ENCODE data around the gene SURF1. TPM values are rescaled to one million over a fixed set of nuclear protein-coding genes. Genes with fewer than 3 reads are reported as not detected.
A peak's percentile ranks its signal among the peaks of the same experiment; 100 is the strongest.

SURF1 gene
- total and polyA plus RNA-seq, 9 of the 15 experiments (the other 6 are each of a cell fraction or from before 2014, with no cell fraction given), result 16.1 to 31.3 (median 20.9) TPM

DNA sequence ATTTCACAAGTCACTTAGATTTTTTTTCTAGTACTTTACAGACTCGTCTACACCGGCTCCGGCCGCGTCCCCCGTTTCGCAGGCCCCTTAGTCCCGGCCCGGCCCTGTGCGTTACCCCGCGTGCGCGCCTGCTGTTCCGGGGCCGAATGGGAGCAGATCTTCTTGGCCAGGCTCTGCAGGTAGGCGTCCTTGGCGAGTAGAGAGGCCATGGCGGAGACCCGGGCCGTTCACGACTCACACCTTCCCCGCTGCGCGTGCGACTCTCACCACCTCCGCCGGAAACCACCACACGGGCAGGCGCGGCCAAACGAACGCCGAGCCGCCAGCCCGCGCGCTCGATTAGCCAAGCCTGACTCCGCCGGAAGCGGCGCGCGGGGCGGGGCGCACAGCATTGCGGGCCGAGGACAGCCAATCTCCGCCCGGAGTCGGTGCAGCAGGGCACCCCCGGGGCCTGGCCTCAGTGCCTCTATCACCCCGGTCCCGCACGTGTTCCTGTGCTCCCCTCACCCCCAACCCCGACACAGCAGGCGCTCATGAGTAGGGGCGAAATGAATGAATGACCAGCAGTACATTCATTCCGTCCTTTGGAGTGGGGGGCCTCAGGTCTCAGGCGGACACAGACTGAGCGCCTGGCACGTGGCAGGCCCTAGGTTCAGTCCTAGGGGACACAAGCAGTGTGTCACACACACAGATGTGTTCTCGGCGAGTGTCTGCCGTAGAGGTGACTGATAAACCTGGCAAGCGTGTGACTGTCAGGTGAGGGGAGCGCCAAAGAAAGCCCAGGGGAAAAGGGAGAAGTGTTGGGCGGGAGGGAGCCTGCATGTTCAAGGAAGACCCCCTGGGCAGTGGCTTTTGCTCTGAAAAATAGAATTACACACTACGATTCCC is 20.1 kb downstream of the SURF1 start, which contains the start of gene SURF6 (continued):
- TF ChIP-seq, protein P1, sequence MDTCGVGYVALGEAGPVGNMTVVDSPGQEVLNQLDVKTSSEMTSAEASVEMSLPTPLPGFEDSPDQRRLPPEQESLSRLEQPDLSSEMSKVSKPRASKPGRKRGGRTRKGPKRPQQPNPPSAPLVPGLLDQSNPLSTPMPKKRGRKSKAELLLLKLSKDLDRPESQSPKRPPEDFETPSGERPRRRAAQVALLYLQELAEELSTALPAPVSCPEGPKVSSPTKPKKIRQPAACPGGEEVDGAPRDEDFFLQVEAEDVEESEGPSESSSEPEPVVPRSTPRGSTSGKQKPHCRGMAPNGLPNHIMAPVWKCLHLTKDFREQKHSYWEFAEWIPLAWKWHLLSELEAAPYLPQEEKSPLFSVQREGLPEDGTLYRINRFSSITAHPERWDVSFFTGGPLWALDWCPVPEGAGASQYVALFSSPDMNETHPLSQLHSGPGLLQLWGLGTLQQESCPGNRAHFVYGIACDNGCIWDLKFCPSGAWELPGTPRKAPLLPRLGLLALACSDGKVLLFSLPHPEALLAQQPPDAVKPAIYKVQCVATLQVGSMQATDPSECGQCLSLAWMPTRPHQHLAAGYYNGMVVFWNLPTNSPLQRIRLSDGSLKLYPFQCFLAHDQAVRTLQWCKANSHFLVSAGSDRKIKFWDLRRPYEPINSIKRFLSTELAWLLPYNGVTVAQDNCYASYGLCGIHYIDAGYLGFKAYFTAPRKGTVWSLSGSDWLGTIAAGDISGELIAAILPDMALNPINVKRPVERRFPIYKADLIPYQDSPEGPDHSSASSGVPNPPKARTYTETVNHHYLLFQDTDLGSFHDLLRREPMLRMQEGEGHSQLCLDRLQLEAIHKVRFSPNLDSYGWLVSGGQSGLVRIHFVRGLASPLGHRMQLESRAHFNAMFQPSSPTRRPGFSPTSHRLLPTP (IDR thresholded peaks at IDR 0.05; ENCODE audit: borderline replicate concordance, extremely low read depth, insufficient read length), result no peak
- no peak for TF ChIP-seq MTA1 (IDR thresholded peaks at IDR 0.05; ENCODE audit: borderline replicate concordance)
- TF ChIP-seq ZC3H8 (IDR thresholded peaks at IDR 0.05), result no peak
- TF ChIP-seq, protein P2, sequence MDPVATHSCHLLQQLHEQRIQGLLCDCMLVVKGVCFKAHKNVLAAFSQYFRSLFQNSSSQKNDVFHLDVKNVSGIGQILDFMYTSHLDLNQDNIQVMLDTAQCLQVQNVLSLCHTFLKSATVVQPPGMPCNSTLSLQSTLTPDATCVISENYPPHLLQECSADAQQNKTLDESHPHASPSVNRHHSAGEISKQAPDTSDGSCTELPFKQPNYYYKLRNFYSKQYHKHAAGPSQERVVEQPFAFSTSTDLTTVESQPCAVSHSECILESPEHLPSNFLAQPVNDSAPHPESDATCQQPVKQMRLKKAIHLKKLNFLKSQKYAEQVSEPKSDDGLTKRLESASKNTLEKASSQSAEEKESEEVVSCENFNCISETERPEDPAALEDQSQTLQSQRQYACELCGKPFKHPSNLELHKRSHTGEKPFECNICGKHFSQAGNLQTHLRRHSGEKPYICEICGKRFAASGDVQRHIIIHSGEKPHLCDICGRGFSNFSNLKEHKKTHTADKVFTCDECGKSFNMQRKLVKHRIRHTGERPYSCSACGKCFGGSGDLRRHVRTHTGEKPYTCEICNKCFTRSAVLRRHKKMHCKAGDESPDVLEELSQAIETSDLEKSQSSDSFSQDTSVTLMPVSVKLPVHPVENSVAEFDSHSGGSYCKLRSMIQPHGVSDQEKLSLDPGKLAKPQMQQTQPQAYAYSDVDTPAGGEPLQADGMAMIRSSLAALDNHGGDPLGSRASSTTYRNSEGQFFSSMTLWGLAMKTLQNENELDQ (CRISPR knock-in tag; IDR thresholded peaks at IDR 0.05; ENCODE audit: borderline replicate concordance), result no peak
- no peak for TF ChIP-seq IFI16 (CRISPR knock-in tag; IDR thresholded peaks at IDR 0.05)
- no peak for TF ChIP-seq PURB (CRISPR knock-in tag; IDR thresholded peaks at IDR 0.05; ENCODE audit: low read depth)
- TF ChIP-seq GTF2E2 (tag; IDR thresholded peaks at IDR 0.05), result peak; percentile 73; the same call in 1 of the 2 replicates
- no peak for TF ChIP-seq ZNF274 (IDR thresholded peaks at IDR 0.05; ENCODE audit: borderline replicate concordance, low read depth, low read length)
- no peak for TF ChIP-seq CHCHD3 (CRISPR knock-in tag; IDR thresholded peaks at IDR 0.05)
- no peak for TF ChIP-seq PHTF2 (CRISPR knock-in tag; IDR thresholded peaks at IDR 0.05)
- TF ChIP-seq NUFIP1 (IDR thresholded peaks at IDR 0.05; ENCODE audit: partially characterized antibody), result no peak
- TF ChIP-seq, protein P3, sequence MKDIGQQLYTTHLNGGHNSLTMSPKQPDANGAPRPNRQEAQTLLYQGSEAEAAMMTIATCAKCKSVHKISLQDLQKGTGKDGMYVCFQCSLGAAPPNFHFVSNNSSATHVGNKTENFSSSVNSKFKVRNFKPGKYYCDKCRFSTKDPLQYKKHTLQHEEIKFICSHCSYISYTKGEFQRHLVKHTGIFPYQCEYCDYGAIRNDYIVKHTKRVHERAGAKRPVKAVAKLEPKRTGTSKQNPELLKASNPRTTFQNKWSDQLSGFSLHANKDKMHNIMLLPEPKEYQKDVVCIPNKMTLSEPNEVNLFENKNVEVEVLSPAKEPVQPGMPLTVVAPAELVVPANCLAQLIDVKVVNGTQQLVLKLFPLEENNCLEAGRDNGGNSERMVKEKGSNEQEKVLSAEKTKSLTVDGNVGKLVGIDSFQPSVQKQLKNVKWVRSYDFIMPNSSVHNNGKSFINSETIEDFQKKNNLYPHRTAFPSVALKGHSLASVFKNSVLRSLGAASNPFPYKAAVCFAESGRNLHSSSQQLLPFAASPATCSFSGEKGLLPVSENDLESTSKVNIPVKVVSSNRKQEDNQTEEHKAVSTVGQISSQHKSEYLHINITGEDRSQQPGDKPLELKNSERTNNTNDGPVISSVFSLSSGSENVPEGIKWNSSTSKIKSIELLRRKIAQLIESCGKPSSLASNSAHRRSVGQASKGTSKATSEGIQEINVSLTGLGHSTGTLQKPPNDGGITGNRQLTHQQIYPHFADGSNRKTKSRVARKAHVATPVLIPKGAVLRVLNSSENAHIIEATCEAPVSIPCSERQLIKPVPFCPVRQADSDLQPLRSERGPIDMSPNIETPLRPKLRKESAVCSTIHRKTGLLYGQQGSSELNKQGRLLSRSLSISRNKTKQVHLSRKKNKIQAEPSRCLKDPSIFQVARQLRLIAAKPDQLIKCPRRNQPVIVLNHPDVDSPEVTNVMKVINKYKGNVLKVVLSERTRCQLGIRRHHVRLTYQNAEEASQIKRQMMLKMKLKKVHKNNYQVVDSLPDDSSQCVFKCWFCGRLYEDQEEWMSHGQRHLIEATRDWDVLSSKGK (CRISPR knock-in tag; IDR thresholded peaks at IDR 0.05), result no peak
- peak; percentile 53 for TF ChIP-seq HNRNPLL (IDR thresholded peaks at IDR 0.05; ENCODE audit: low read depth, low read length, poor library complexity, severe bottlenecking)
- TF ChIP-seq, protein P4, sequence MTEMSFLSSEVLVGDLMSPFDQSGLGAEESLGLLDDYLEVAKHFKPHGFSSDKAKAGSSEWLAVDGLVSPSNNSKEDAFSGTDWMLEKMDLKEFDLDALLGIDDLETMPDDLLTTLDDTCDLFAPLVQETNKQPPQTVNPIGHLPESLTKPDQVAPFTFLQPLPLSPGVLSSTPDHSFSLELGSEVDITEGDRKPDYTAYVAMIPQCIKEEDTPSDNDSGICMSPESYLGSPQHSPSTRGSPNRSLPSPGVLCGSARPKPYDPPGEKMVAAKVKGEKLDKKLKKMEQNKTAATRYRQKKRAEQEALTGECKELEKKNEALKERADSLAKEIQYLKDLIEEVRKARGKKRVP (CRISPR knock-in tag; IDR thresholded peaks at IDR 0.05), result no peak
- TF ChIP-seq MYBL2 (IDR thresholded peaks at IDR 0.05; ENCODE audit: low read depth), result no peak
- no peak for TF ChIP-seq MYBL2 (CRISPR knock-in tag; IDR thresholded peaks at IDR 0.05; ENCODE audit: borderline replicate concordance)
- TF ChIP-seq ZNF830 (CRISPR knock-in tag; IDR thresholded peaks at IDR 0.05), result no peak
